ENCODE results near the gene METTL3. TPM values are rescaled to one million over a fixed set of nuclear protein-coding genes. Genes with fewer than 3 reads are reported as not detected.

Gene METTL3
- total and polyA plus RNA-seq, 2 of the 13 experiments (the other 11 are each of a cell fraction or from before 2014, with no cell fraction given), result 123 to 130 TPM

DNA sequence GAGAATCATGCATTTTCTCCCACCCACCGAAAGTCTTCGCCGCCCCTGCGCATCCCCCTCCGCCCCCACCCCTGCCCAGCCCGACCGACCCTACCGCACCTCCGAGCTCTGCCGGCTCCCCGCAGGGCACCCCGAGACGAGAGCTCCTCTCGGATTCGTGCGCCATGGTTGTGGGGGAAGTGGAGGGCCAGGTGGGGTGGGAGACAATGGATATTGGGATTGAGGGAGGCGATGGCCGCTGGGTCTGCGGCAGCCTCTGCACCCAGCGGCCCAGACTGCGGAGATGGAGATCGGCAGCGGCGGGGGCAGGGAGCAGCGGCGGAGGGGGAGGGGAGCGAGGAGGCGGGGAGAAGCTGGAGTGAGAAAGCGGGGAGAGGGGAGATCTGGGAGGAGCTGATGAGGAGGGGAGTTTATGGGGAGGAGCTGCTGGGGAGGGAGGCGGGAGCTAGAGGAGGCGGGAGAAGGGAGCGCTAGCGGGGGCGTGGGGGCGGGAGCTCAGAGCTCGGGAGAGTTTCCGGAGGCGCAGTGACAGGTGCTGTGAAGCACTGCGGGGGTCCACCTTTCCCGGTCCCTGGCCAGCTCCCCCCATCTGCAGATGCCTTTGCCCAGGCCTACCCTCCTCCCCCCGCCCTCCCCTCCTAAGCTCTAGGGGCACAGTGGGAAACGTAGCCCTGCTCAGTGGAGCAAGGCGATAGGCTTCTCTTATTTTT lies 15.0 kb upstream of the METTL3 start, which contains the start of gene SALL2 (continued):
- TF ChIP-seq ZHX2 (IDR thresholded peaks at IDR 0.05; ENCODE audit: low read depth) (0 out of 2 replicates have a peak, but pooled peaks have one; percentile 45), ZHX2 (CRISPR knock-in tag; IDR thresholded peaks at IDR 0.05; ENCODE audit: borderline replicate concordance) (no peak), PATZ1 (CRISPR knock-in tag; IDR thresholded peaks at IDR 0.05) (peak; percentile 96), ZNF788 (CRISPR knock-in tag; IDR thresholded peaks at IDR 0.05; ENCODE audit: borderline replicate concordance) (0 out of 2 replicates have a peak, but pooled peaks have one; percentile 20), GPN1 (CRISPR knock-in tag; IDR thresholded peaks at IDR 0.05; ENCODE audit: borderline replicate concordance) (no peak), MBD4 (IDR thresholded peaks at IDR 0.05; ENCODE audit: borderline replicate concordance, low read length) (no peak), SNAPC2 (CRISPR knock-in tag; IDR thresholded peaks at IDR 0.05) (0 out of 2 replicates have a peak, but pooled peaks have one; percentile 75), ZNF292 (CRISPR knock-in tag; IDR thresholded peaks at IDR 0.05; ENCODE audit: borderline replicate concordance, low read depth) (peak; percentile 58; the same call in 1 of the 2 replicates), ZSCAN22 (CRISPR knock-in tag; IDR thresholded peaks at IDR 0.05) (no peak), ZFY (CRISPR knock-in tag; IDR thresholded peaks at IDR 0.05) (peak; percentile 45), ZSCAN25 (CRISPR knock-in tag; IDR thresholded peaks at IDR 0.05) (peak; percentile 89), MEIS2 (CRISPR knock-in tag; IDR thresholded peaks at IDR 0.05) (peak; percentile 86), ZFX (CRISPR knock-in tag; IDR thresholded peaks at IDR 0.05; ENCODE audit: low read depth) (peak; percentile 44; the same call in 1 of the 2 replicates), MAZ (IDR thresholded peaks at IDR 0.05; ENCODE audit: borderline replicate concordance, low read depth, low read length) (peak; percentile 95), MAZ (CRISPR knock-in tag; IDR thresholded peaks at IDR 0.05; ENCODE audit: low read depth) (peak; percentile 59; the same call in 1 of the 2 replicates)
- TF ChIP-seq, protein P1, sequence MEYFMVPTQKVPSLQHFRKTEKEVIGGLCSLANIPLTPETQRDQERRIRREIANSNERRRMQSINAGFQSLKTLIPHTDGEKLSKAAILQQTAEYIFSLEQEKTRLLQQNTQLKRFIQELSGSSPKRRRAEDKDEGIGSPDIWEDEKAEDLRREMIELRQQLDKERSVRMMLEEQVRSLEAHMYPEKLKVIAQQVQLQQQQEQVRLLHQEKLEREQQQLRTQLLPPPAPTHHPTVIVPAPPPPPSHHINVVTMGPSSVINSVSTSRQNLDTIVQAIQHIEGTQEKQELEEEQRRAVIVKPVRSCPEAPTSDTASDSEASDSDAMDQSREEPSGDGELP (IDR thresholded peaks at IDR 0.05; ENCODE audit: borderline replicate concordance, low read depth), result peak; percentile 10; the same call in 1 of the 2 replicates
- TF ChIP-seq, protein P2, sequence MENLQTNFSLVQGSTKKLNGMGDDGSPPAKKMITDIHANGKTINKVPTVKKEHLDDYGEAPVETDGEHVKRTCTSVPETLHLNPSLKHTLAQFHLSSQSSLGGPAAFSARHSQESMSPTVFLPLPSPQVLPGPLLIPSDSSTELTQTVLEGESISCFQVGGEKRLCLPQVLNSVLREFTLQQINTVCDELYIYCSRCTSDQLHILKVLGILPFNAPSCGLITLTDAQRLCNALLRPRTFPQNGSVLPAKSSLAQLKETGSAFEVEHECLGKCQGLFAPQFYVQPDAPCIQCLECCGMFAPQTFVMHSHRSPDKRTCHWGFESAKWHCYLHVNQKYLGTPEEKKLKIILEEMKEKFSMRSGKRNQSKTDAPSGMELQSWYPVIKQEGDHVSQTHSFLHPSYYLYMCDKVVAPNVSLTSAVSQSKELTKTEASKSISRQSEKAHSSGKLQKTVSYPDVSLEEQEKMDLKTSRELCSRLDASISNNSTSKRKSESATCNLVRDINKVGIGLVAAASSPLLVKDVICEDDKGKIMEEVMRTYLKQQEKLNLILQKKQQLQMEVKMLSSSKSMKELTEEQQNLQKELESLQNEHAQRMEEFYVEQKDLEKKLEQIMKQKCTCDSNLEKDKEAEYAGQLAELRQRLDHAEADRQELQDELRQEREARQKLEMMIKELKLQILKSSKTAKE (CRISPR knock-in tag; IDR thresholded peaks at IDR 0.05; ENCODE audit: borderline replicate concordance), result 0 out of 2 replicates have a peak, but pooled peaks have one; percentile 22
